Ascending aorta (tissue), 2 donors: ENCODE results near the gene FANCC. TPM values are rescaled to one million over a fixed set of nuclear protein-coding genes. Genes with fewer than 3 reads are reported as not detected.
"Not testable (repeated sequence)": the region's sequence is repeated elsewhere in the genome, so short reads cannot be mapped to it uniquely, and the experiment has no call there.

Experiments
- DNase-seq, 2 donors: peaks; one replicate each; pipeline ENCODE4 v3.0.0-alpha.2; 2019; ENCODE audit warnings: low spot score in 2 of 2
- H3K27ac ChIP-seq, 2 donors: fragments of 200-600 bp; sonication (generic); one replicate each; pipeline ENCODE4 v1.5.1; 2016 to 2017; ENCODE audit warnings: mild to moderate bottlenecking in 1 of 2
- H3K27me3 ChIP-seq: fragments of 200-600 bp; sonication (generic); one replicate; pipeline ENCODE4 v1.5.1; 2017
- H3K36me3 ChIP-seq, 2 donors: fragments of 200-600 bp; sonication (generic); one replicate each; pipeline ENCODE4 v1.5.1; 2016
- H3K4me1 ChIP-seq, 2 donors: fragments of 200-600 bp; sonication (generic); one replicate each; pipeline ENCODE4 v1.5.1; 2016 to 2017; ENCODE audit warnings: mild to moderate bottlenecking in 1 of 2
- H3K4me3 ChIP-seq, 2 donors: fragments of 200-600 bp; sonication (generic); one replicate each; pipeline ENCODE4 v1.5.1; 2016 to 2017; ENCODE audit warnings: mild to moderate bottlenecking in 1 of 2
- H3K9me3 ChIP-seq, 2 donors: fragments of 200-600 bp; sonication (generic); one replicate each; pipeline ENCODE4 v1.5.1; 2016
- intact Hi-C: fragments of 100-400 bp; cut with DNase I; formaldehyde crosslinking; loops from one replicate; pipeline ENCODE4 v1.15.1; 2023
- total RNA-seq: library from RNA; depleted of rRNA; stranded (reverse); fragments of >200 nt; gene quantifications from one replicate; pipeline ENCODE4 v1.1.0, GENCODE V29; 2016
- TF ChIP-seq, protein P1 (sequence below), 3 experiments: fragments of 200-600 bp in 2 of 3; fragments of 450-650 bp in 1 of 3; sonication (generic) in 2 of 3; IDR thresholded peaks; one replicate each; pipeline ENCODE4 v1.5.1; 2016 to 2019; ENCODE audit warnings: antibody characterized with exemption in 3 of 3, mild to moderate bottlenecking in 1 of 3, moderate library complexity in 1 of 3

The FANCC gene
- total RNA-seq, 1 donor from 2014 or later: 0.64 TPM

DNA sequence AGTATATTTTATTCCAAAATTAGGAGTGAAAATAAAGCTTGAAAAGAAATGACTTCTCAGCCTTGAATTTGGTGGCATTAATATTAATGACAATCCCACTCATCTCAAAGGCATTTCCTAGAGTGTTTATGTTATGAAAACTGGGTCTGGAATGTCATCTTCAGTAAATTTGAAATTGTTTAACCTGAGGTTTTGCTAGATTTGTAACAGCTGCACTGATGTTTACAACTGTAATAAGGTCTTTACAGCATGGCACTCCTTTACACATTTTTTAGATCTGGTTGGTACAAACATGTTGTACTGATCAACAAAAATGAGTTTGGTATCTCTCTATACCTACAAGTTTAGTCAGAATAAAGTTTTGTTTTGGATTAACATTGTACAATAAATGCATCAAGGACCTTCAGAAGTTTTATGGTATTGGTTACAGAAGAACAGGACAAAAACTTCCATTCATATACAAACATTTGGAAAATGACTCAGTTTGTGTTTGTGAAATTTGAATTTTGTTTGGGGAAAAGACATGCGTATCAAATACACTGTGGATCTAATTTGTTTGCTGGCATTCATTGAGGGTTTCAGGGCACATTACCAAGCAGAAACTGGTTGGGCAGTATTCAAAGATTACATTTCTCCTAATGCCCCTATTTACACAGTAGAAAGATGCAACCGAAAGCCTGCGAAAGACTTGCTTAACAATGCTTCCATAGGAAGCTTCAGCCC is 11.6 kb downstream of the FANCC start:
- Histone ChIP-seq H3K9me3 (no peaks in the 10 kb centered on the region), H3K27ac (no peak overlapping the region), H3K36me3 (no peaks in the 10 kb centered on the region), H3K4me1 (no peaks in the 10 kb centered on the region), H3K27me3 (no peaks in the 10 kb centered on the region), H3K4me3 (no peak overlapping the region)
- DNase-seq: no peak
- TF ChIP-seq, protein P1, sequence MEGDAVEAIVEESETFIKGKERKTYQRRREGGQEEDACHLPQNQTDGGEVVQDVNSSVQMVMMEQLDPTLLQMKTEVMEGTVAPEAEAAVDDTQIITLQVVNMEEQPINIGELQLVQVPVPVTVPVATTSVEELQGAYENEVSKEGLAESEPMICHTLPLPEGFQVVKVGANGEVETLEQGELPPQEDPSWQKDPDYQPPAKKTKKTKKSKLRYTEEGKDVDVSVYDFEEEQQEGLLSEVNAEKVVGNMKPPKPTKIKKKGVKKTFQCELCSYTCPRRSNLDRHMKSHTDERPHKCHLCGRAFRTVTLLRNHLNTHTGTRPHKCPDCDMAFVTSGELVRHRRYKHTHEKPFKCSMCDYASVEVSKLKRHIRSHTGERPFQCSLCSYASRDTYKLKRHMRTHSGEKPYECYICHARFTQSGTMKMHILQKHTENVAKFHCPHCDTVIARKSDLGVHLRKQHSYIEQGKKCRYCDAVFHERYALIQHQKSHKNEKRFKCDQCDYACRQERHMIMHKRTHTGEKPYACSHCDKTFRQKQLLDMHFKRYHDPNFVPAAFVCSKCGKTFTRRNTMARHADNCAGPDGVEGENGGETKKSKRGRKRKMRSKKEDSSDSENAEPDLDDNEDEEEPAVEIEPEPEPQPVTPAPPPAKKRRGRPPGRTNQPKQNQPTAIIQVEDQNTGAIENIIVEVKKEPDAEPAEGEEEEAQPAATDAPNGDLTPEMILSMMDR (IDR thresholded peaks at IDR 0.05): no peak
- intact Hi-C loops: no loop called here

DNA sequence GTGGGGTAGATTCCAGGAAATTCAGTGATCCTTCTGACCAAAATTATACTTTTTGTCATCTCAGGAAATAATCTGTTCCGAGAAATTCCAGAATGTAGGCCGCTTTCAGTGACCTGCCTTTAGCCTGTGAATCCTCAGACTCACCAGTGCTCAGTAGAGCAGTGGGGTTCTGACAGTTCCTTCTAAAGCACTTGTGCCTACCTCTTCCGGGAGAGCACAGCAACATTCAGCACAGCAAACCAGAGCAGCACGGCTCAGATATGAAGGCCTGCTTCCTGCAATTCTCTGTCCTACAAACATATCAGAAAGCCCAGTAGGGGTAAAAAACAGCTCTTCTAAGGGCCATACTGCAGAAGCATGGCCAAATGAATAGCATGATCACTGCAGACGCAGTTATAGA is 15.0 kb downstream of the FANCC start:
- H3K27me3 ChIP-seq: no peaks in the 10 kb centered on the region
- H3K36me3 ChIP-seq: no peaks in the 10 kb centered on the region
- H3K4me3 ChIP-seq: no peak overlapping the region
- no peak for DNase-seq
- TF ChIP-seq, protein P1 (IDR thresholded peaks at IDR 0.05): no peak
- intact Hi-C loops: no loop called here
- H3K27ac ChIP-seq: no peak overlapping the region
- H3K9me3 ChIP-seq: no peaks in the 10 kb centered on the region
- H3K4me1 ChIP-seq: no peaks in the 10 kb centered on the region

DNA sequence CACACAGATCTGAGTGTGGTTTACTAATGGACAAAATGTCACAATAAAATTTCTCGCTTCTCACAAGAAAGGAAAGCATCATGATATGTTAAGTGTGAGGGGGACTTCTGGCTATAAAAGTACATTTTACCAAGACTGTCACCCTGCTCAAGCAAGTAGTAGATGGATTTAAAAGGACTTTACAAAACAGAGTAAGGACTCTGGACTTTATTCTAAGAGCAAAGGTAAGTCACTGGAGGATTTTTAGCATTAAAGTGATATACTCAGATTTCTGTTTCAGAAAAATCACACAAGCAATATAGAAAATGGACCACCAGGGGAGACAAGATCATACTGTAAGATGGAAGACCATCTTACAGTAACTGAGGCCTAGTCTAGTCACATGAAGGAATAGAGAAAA is 19.7 kb downstream of the FANCC start:
- TF ChIP-seq, protein P1 (IDR thresholded peaks at IDR 0.05): no peak
- Histone ChIP-seq H3K4me1 (no peaks in the 10 kb centered on the region), H3K36me3 (no peaks in the 10 kb centered on the region), H3K27ac (no peak overlapping the region), H3K4me3 (no peak overlapping the region), H3K9me3 (no peaks in the 10 kb centered on the region), H3K27me3 (no peaks in the 10 kb centered on the region)
- intact Hi-C loops: no loop called here
- no peak for DNase-seq

DNA sequence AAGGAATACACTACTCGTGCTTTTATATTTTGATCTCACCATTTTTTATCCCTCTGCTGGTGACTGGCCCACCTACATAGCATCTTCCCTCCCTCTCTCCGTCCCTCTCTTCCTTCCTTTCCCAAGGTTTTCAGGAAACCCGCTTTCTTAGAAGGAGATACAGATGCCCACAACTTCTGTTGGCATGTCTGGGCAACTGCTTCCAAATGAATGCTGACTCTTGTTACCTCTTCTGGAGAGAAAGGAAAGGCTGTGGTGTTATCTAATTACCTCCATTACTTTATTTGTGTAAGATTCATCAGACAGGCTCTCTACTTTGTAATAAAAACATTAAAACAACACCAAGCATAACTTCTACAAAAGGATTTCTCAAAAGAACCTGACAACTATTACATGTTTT is 20.2 kb downstream of the FANCC start:
- intact Hi-C loops: no loop called here
- Histone ChIP-seq H3K36me3 (no peaks in the 10 kb centered on the region), H3K9me3 (no peaks in the 10 kb centered on the region), H3K27me3 (no peaks in the 10 kb centered on the region), H3K4me1 (no peaks in the 10 kb centered on the region), H3K4me3 (no peak overlapping the region), H3K27ac (no peak overlapping the region)
- no peak for DNase-seq
- TF ChIP-seq, protein P1 (IDR thresholded peaks at IDR 0.05): no peak

DNA sequence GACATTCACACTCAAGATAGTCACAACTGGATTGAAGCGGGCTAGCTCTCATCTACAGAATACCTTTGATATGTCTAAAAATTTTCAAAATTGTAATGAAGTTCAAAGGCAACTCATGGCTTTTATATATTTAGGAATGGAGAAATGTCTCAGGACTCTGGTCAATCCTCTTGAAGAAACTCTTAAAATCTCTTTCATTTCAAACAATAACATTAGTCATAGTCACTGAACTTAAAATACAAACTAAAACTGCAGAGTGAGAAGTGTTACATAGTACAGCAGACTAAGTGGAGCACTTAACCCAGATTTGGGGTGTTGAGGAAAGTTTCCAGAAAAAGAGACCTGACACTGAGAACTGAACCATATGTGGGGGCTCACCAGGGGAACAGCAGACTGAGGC is 20.7 kb downstream of the FANCC start:
- TF ChIP-seq, protein P1 (IDR thresholded peaks at IDR 0.05): no peak

DNA sequence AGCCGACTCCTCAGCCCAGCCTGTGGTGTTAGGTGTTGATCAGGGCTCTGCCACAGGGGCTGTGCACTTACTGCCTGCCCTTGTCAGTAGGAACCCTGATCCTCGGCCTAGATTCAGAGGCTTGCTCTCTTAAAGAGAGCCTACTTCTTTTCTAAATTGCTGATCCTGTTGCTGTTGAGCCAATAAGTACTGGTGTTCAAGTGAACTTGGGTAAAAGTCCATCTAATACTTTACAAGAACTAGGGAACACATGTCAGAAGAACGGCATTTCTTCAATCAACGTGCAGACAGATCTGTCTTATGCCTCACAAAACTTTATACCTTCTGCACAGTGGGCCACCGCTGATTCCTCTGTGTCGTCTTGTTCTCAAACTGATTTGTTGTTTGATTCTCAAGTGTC is 24.2 kb downstream of the FANCC start:
- H3K36me3 ChIP-seq, DNase-seq, H3K4me1 ChIP-seq, H3K9me3 ChIP-seq, intact Hi-C loops, H3K4me3 ChIP-seq, H3K27me3 ChIP-seq, H3K27ac ChIP-seq: not testable (repeated sequence)

More for the DNA sequence above, 20.7 kb downstream of the FANCC start:
- no peaks in the 10 kb centered on the region for H3K9me3 ChIP-seq
- no peak for DNase-seq
- intact Hi-C loops: no loop called here
- H3K4me3 ChIP-seq: no peak overlapping the region
- no peaks in the 10 kb centered on the region for H3K27me3 ChIP-seq
- no peaks in the 10 kb centered on the region for H3K4me1 ChIP-seq
- H3K27ac ChIP-seq: no peak overlapping the region
- no peaks in the 10 kb centered on the region for H3K36me3 ChIP-seq
